Measurements from ENCODE around the gene ZNF862.

- TF ChIP-seq PBX3 (CRISPR knock-in tag; IDR thresholded peaks at IDR 0.05; ENCODE audit: borderline replicate concordance) (no peak), NR2F6 (IDR thresholded peaks at IDR 0.05) (no peak), NR2F6 (CRISPR knock-in tag; IDR thresholded peaks at IDR 0.05) (no peak), CTCF (CRISPR knock-in tag; IDR thresholded peaks at IDR 0.05) (no peak), BCLAF1 (IDR thresholded peaks at IDR 0.05) (no peak)
These were observed 21.2 kb downstream of the ZNF862 start for GRCh38 chr7:149859369-149859768.
